ENCODE data around the gene RTKN2.
"Not testable (repeated sequence)": the region's sequence is repeated elsewhere in the genome, so short reads cannot be mapped to it uniquely, and the experiment has no call there.

RTKN2 gene
- 134 to 284 reads per million in 2 donors for total RNA-seq

- DNase-seq = peak; percentile 41
These were observed at the start of gene RTKN2 for GRCh38 chr10:62268399-62269114. TSS of gene RTKN2 (minus strand) at chr10:62268844. CDS start at chr10:62268610, 234 bp downstream.

GRCh38 chr10:62317257-62317656, 48.6 kb upstream of the RTKN2 start:
- no peak for DNase-seq

GRCh38 chr10:62309254-62309653, 40.6 kb upstream of the RTKN2 start:
- no peak for DNase-seq

GRCh38 chr10:62308101-62308500, 39.5 kb upstream of the RTKN2 start:
- no peak for DNase-seq

GRCh38 chr10:62307635-62308034, 39.0 kb upstream of the RTKN2 start:
- DNase-seq = no peak

- no peak for DNase-seq
These were observed 38.0 kb upstream of the RTKN2 start for GRCh38 chr10:62306663-62307062.

GRCh38 chr10:62305813-62306212, 37.2 kb upstream of the RTKN2 start:
- no peak for DNase-seq

GRCh38 chr10:62303922-62304321, 35.3 kb upstream of the RTKN2 start:
- DNase-seq = no peak

- no peak for DNase-seq
These were observed 34.1 kb upstream of the RTKN2 start for GRCh38 chr10:62302760-62303159.

- DNase-seq = no peak
These were observed 29.2 kb upstream of the RTKN2 start for GRCh38 chr10:62297857-62298256.

- DNase-seq = no peak
These were observed 15.6 kb upstream of the RTKN2 start for GRCh38 chr10:62284221-62284620.

- DNase-seq = not testable (repeated sequence)
These were observed 12.7 kb upstream of the RTKN2 start for GRCh38 chr10:62281348-62281747.

GRCh38 chr10:62280392-62280791, 11.7 kb upstream of the RTKN2 start:
- DNase-seq = not testable (repeated sequence)

- DNase-seq = no peak
These were observed 9.8 kb upstream of the RTKN2 start for GRCh38 chr10:62278441-62278910.

- DNase-seq = no peak
These were observed 9.3 kb upstream of the RTKN2 start for GRCh38 chr10:62277971-62278370.

- no peak for DNase-seq
These were observed 1.4 kb upstream of the RTKN2 start for GRCh38 chr10:62270020-62270419.

- no peak for DNase-seq
These were observed 631 bp downstream of the RTKN2 start for GRCh38 chr10:62268027-62268398.

GRCh38 chr10:62266611-62267010, 2.0 kb downstream of the RTKN2 start:
- no peak for DNase-seq

- DNase-seq = no peak
These were observed 2.5 kb downstream of the RTKN2 start for GRCh38 chr10:62266147-62266546.

- no peak for DNase-seq
These were observed 3.8 kb downstream of the RTKN2 start for GRCh38 chr10:62264702-62265436.

GRCh38 chr10:62264126-62264525, 4.5 kb downstream of the RTKN2 start:
- no peak for DNase-seq

- DNase-seq = no peak
These were observed 7.0 kb downstream of the RTKN2 start for GRCh38 chr10:62261666-62262065.

GRCh38 chr10:62259998-62260397, 8.6 kb downstream of the RTKN2 start:
- DNase-seq = no peak

GRCh38 chr10:62259456-62259855, 9.2 kb downstream of the RTKN2 start:
- DNase-seq = no peak
